ENCODE results near the gene TLK1. TPM values are rescaled to one million over a fixed set of nuclear protein-coding genes. Genes with fewer than 3 reads are reported as not detected.
"Not testable (repeated sequence)": the region's sequence is repeated elsewhere in the genome, so short reads cannot be mapped to it uniquely, and the experiment has no call there.

TLK1 gene
- total and polyA plus RNA-seq, 4 donors: 28.5 to 43.3 (median 33.1) TPM

DNA sequence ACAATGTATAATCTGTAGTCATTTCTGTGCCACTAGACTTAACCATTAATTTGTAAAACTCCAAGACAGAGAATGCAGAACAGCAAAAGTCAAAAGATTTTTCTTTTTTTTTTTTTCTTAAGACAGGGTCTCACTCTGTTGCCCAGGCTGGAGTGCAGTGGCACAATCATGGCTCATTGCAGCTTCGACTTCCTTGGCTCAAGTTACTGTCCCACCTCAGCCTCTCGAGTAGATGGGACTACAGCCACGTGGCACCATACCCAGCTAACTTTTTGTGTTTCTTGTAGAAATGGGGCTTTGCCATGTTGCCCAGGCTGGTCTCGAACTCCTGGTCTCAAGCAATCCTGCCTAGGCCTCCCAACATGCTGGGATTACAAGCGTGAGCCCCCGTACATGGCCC lies 80.1 kb downstream of the TLK1 start:
- no peaks in the 10 kb centered on the region for H3K27me3 ChIP-seq (ENCODE audit: control insufficient read depth, insufficient read depth, low read length)
- H3K36me3 ChIP-seq (ENCODE audit: control insufficient read depth, insufficient read depth, low read length): peaks cover 4% of the 10 kb centered on the region
- DNase-seq (ENCODE audit: low read depth in 4 of 6, low spot score in 6 of 6): no peak
- no peaks in the 10 kb centered on the region for H3K4me1 ChIP-seq (ENCODE audit: control insufficient read depth, insufficient read depth, low read length)
- 85% methylated on average over 6 of the region's 6 CpGs for WGBS (ENCODE audit: insufficient coverage)
- no peak overlapping the region for H3K4me3 ChIP-seq (ENCODE audit: low read depth, low read length)
- no peaks in the 10 kb centered on the region for H3K9me3 ChIP-seq (ENCODE audit: control insufficient read depth, insufficient read depth, low read length)
- no peak overlapping the region for H3K27ac ChIP-seq (ENCODE audit: low read depth, low read length)

DNA sequence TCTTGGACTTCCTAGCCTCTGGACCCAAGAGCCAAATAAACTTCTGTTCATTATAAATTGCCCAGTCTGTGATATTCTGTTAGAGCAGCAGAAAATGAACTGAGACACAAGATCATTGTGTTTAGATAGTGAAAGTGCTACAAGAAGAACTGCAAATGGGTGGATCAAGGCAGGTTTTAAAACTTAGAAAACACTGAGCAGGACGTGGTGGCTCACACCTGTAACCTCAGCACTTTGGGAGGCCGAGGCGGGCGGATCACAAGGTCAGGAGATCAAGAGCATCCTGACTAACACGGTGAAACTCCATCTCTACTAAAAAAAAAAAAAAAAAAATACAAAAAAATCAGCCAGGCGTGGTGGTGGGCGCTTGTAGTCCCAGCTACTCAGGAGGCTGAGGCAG lies 84.3 kb downstream of the TLK1 start:
- H3K27ac ChIP-seq (ENCODE audit: low read depth, low read length); H3K9me3 ChIP-seq (ENCODE audit: control insufficient read depth, insufficient read depth, low read length); H3K4me3 ChIP-seq (ENCODE audit: low read depth, low read length); H3K4me1 ChIP-seq (ENCODE audit: control insufficient read depth, insufficient read depth, low read length); DNase-seq (ENCODE audit: low read depth in 4 of 6, low spot score in 6 of 6); H3K27me3 ChIP-seq (ENCODE audit: control insufficient read depth, insufficient read depth, low read length); H3K36me3 ChIP-seq (ENCODE audit: control insufficient read depth, insufficient read depth, low read length): not testable (repeated sequence)
- 96% methylated on average over 4 of the region's 7 CpGs for WGBS (ENCODE audit: insufficient coverage)

DNA sequence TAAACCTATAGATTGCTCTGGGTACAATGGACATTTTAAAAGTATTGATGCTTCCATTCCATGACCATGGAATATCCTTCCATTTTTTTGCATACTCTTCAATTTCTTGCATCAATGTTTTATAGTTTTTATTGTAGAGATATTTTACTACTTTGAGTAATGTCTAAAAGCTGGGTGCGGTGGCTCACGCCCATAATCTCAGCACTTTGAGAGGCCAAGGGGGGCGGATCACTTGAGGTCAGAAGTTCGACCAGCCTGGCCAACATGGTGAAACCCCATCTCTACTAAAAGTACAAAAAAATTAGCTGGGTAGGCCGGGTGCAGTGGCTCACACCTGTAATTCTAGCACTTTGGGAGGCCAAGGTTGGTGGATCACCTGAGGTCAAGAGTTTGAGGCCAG lies 88.5 kb downstream of the TLK1 start:
- no peak overlapping the region for H3K4me3 ChIP-seq (ENCODE audit: low read depth, low read length)
- no peaks in the 10 kb centered on the region for H3K4me1 ChIP-seq (ENCODE audit: control insufficient read depth, insufficient read depth, low read length)
- H3K9me3 ChIP-seq (ENCODE audit: control insufficient read depth, insufficient read depth, low read length): no peaks in the 10 kb centered on the region
- WGBS (ENCODE audit: insufficient coverage): 100% methylated on average over 4 of the region's 5 CpGs
- peaks cover 4% of the 10 kb centered on the region for H3K36me3 ChIP-seq (ENCODE audit: control insufficient read depth, insufficient read depth, low read length)
- no peak overlapping the region for H3K27ac ChIP-seq (ENCODE audit: low read depth, low read length)
- H3K27me3 ChIP-seq (ENCODE audit: control insufficient read depth, insufficient read depth, low read length): no peaks in the 10 kb centered on the region
- no peak for DNase-seq (ENCODE audit: low read depth in 4 of 6, low spot score in 6 of 6)

- H3K27me3 ChIP-seq (ENCODE audit: control insufficient read depth, insufficient read depth, low read length): no peaks in the 10 kb centered on the region
- H3K36me3 ChIP-seq (ENCODE audit: control insufficient read depth, insufficient read depth, low read length): no peaks in the 10 kb centered on the region
- H3K9me3 ChIP-seq (ENCODE audit: control insufficient read depth, insufficient read depth, low read length): no peaks in the 10 kb centered on the region
- no peak for DNase-seq (ENCODE audit: low read depth in 4 of 6, low spot score in 6 of 6)
- no CpG with 5 or more reads among the region's 8 CpGs for WGBS (ENCODE audit: insufficient coverage)
- no peak overlapping the region for H3K4me3 ChIP-seq (ENCODE audit: low read depth, low read length)
- H3K27ac ChIP-seq (ENCODE audit: low read depth, low read length): no peak overlapping the region
- no peaks in the 10 kb centered on the region for H3K4me1 ChIP-seq (ENCODE audit: control insufficient read depth, insufficient read depth, low read length)
Observed at GRCh38 chr2:171069286-171069956, 91.3 kb downstream of the TLK1 start.

DNA sequence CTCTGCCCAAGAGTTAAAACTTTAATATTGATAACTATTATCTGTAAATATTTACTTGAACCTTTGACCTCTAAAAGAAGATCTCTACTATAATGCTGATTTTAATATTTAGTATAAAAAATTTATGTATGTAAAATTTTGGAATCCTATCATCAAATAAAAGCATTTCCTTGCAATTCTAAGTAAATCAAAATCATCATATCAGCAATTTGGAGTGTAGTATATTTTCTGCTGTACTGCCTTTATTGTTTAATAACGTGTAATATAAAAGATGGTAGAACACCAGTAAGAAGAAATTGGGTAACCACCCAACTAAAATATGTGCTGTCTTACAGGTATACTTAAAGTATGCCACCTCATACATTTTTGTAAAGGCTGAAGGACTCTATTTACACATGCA lies 94.6 kb downstream of the TLK1 start:
- WGBS (ENCODE audit: insufficient coverage): no CpG with 5 or more reads among the region's 1 CpG
- no peak overlapping the region for H3K27ac ChIP-seq (ENCODE audit: low read depth, low read length)
- H3K36me3 ChIP-seq (ENCODE audit: control insufficient read depth, insufficient read depth, low read length): no peaks in the 10 kb centered on the region
- no peak overlapping the region for H3K4me3 ChIP-seq (ENCODE audit: low read depth, low read length)
- no peaks in the 10 kb centered on the region for H3K9me3 ChIP-seq (ENCODE audit: control insufficient read depth, insufficient read depth, low read length)
- H3K4me1 ChIP-seq (ENCODE audit: control insufficient read depth, insufficient read depth, low read length): no peaks in the 10 kb centered on the region
- DNase-seq (ENCODE audit: low read depth in 4 of 6, low spot score in 6 of 6): no peak
- H3K27me3 ChIP-seq (ENCODE audit: control insufficient read depth, insufficient read depth, low read length): no peaks in the 10 kb centered on the region

GRCh38 chr2:171057575-171057974 lies 103.1 kb downstream of the TLK1 start:
- no peak for DNase-seq (ENCODE audit: low read depth in 4 of 6, low spot score in 6 of 6)
- WGBS (ENCODE audit: insufficient coverage): no CpG with 5 or more reads among the region's 2 CpGs

DNA sequence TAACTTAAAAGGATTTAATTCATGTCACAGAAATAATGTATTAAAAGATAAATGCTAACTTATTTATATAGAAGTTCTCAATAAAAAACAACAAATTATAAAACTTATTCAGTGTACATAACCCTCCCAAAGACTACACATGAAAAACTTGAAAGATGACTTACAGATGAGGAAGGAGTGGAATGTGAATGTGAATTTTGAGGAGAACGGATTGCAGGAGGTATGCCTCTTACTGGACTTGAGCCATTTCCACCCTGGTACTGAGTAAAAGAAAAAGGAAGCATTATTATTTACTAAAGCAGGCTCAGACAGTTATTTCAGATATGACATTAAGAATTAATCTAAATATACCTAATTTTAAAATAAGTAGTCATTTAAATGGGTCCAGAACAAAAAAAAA lies 104.4 kb downstream of the TLK1 start:
- WGBS (ENCODE audit: insufficient coverage): no CpG with 5 or more reads among the region's 1 CpG
- H3K27me3 ChIP-seq (ENCODE audit: control insufficient read depth, insufficient read depth, low read length): no peaks in the 10 kb centered on the region
- H3K4me1 ChIP-seq (ENCODE audit: control insufficient read depth, insufficient read depth, low read length): no peaks in the 10 kb centered on the region
- no peak overlapping the region for H3K27ac ChIP-seq (ENCODE audit: low read depth, low read length)
- no peak for DNase-seq (ENCODE audit: low read depth in 4 of 6, low spot score in 6 of 6)
- no peaks in the 10 kb centered on the region for H3K9me3 ChIP-seq (ENCODE audit: control insufficient read depth, insufficient read depth, low read length)
- H3K4me3 ChIP-seq (ENCODE audit: low read depth, low read length): no peak overlapping the region
- peaks cover 11% of the 10 kb centered on the region for H3K36me3 ChIP-seq (ENCODE audit: control insufficient read depth, insufficient read depth, low read length)

More at GRCh38 chr2:171057575-171057974, 103.1 kb downstream of the TLK1 start:
- Histone ChIP-seq H3K36me3 (ENCODE audit: control insufficient read depth, insufficient read depth, low read length) (peaks cover 11% of the 10 kb centered on the region), H3K4me1 (ENCODE audit: control insufficient read depth, insufficient read depth, low read length) (no peaks in the 10 kb centered on the region), H3K9me3 (ENCODE audit: control insufficient read depth, insufficient read depth, low read length) (no peaks in the 10 kb centered on the region), H3K27me3 (ENCODE audit: control insufficient read depth, insufficient read depth, low read length) (no peaks in the 10 kb centered on the region), H3K27ac (ENCODE audit: low read depth, low read length) (no peak overlapping the region), H3K4me3 (ENCODE audit: low read depth, low read length) (no peak overlapping the region)

DNA sequence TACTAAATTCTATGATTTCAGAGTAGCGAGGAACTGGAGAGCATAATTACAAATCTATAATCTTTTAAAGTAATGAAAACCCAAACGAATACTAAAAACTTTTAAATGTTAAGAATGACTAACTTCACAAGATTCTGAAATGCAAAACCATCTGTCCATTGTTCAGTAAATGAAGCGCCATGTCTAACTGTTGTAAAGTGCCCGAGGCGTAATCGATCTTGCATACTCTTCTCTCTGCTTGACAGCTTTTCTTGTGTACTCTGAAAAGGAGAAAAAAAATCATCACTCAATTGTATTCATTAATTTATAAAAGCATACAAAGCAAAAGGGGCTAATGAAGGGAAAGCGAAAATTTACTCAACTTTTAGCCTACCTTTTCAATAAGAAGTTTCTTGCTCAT lies 111.0 kb downstream of the TLK1 start:
- Histone ChIP-seq H3K9me3 (ENCODE audit: control insufficient read depth, insufficient read depth, low read length) (no peaks in the 10 kb centered on the region), H3K27me3 (ENCODE audit: control insufficient read depth, insufficient read depth, low read length) (no peaks in the 10 kb centered on the region), H3K36me3 (ENCODE audit: control insufficient read depth, insufficient read depth, low read length) (peaks cover 9% of the 10 kb centered on the region), H3K4me1 (ENCODE audit: control insufficient read depth, insufficient read depth, low read length) (no peaks in the 10 kb centered on the region), H3K27ac (ENCODE audit: low read depth, low read length) (no peak overlapping the region), H3K4me3 (ENCODE audit: low read depth, low read length) (no peak overlapping the region)
- no peak for DNase-seq (ENCODE audit: low read depth in 4 of 6, low spot score in 6 of 6)
- 67% methylated on average over 1 of the region's 7 CpGs for WGBS (ENCODE audit: insufficient coverage)

DNA sequence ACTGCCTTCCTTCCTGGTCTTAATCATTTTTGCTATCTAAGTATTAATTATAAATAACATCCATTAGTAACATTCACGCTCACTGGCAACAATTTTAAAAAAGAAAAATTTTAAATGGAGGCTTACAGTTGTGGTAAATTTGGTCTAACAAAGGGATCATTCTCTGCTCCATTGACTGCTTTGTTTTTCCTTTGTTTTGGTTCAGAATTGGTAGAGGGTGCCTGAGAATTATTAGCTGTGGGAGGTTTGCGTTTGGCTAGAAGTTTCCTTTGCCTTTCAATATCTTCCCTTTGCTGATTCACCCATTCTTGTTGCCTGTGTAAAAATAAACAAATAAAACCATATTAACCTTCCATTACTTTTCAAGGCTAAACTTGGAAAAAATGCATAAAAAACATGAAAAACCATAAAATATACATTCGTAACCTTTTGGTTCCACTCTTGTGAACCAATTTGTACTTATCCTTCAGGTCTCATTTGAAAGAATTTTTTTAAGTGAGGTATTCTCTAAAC lies 114.6 kb downstream of the TLK1 start:
- WGBS (ENCODE audit: insufficient coverage): no CpG with 5 or more reads among the region's 3 CpGs
- Histone ChIP-seq H3K27me3 (ENCODE audit: control insufficient read depth, insufficient read depth, low read length) (no peaks in the 10 kb centered on the region), H3K9me3 (ENCODE audit: control insufficient read depth, insufficient read depth, low read length) (no peaks in the 10 kb centered on the region), H3K4me3 (ENCODE audit: low read depth, low read length) (no peak overlapping the region), H3K4me1 (ENCODE audit: control insufficient read depth, insufficient read depth, low read length) (no peaks in the 10 kb centered on the region), H3K36me3 (ENCODE audit: control insufficient read depth, insufficient read depth, low read length) (peaks cover 7% of the 10 kb centered on the region), H3K27ac (ENCODE audit: low read depth, low read length) (no peak overlapping the region)
- no peak for DNase-seq (ENCODE audit: low read depth in 4 of 6, low spot score in 6 of 6)

DNA sequence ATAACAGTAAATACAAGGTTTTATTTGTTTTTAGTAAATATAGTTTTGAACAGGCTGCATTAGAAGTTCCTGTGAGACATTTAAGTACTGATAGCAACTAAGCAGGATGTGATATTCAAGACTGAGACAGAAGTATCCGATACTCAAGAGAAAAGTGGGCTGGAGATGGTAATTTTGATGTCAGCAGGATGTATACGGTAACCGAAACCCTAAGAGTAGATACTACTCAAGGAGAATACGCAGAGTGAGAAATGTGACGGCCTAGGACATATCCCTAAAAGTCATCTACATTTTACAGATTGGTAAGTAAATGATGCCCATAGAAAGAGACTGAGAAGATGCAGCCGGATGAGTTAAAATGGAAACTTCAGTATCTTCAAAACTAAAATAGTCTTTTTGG lies 116.3 kb downstream of the TLK1 start:
- H3K4me1 ChIP-seq (ENCODE audit: control insufficient read depth, insufficient read depth, low read length): no peaks in the 10 kb centered on the region
- H3K27ac ChIP-seq (ENCODE audit: low read depth, low read length): no peak overlapping the region
- H3K36me3 ChIP-seq (ENCODE audit: control insufficient read depth, insufficient read depth, low read length): peaks cover 7% of the 10 kb centered on the region
- no peaks in the 10 kb centered on the region for H3K27me3 ChIP-seq (ENCODE audit: control insufficient read depth, insufficient read depth, low read length)
- no peak for DNase-seq (ENCODE audit: low read depth in 4 of 6, low spot score in 6 of 6)
- H3K4me3 ChIP-seq (ENCODE audit: low read depth, low read length): no peak overlapping the region
- H3K9me3 ChIP-seq (ENCODE audit: control insufficient read depth, insufficient read depth, low read length): no peaks in the 10 kb centered on the region
- 100% methylated on average over 1 of the region's 6 CpGs for WGBS (ENCODE audit: insufficient coverage)

Measured in spinal cord (tissue), 10 donors.